Mucosa of gallbladder (tissue), 1 donor: ENCODE measurements around the gene PLA2R1. TPM values are rescaled to one million over a fixed set of nuclear protein-coding genes. Genes with fewer than 3 reads are reported as not detected.

ENCODE experiments used
- DNase-seq: peaks from one replicate; pipeline ENCODE4 v3.0.0-alpha.2; 2020; ENCODE audit warnings: low spot score
- total RNA-seq: library from RNA; stranded (reverse); gene quantifications from one replicate; pipeline ENCODE4 v1.2.1, GENCODE V29; 2021
- donor health status: DM: no; HTN: no; CAD: no.

PLA2R1 gene
- total RNA-seq, 1 donor from 2014 or later = 45.0 TPM

- DNase-seq = no peak
Measured at GRCh38 chr2:160033732-160034392, 28.6 kb downstream of the PLA2R1 start.

DNA sequence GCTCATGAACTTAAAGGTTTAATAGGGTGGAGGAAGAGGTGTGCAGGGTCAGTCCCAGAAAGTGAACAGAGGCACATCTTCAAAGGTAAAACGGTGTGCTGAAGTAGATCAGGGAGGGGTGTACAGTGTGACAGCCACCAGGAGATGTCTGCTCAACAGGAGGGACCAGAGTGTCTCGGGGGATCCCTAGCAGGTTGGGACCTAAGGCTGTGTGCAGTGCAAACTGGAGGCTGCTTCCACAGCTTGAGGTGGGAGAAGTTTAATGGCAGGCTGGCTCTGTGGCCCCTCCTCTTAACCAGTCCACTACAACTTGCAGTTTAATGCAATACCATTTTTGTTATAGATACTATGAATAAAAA, 33.2 kb downstream of the PLA2R1 start:
- no peak for DNase-seq

- DNase-seq = no peak
Measured at GRCh38 chr2:160028431-160029269, 33.8 kb downstream of the PLA2R1 start.

GRCh38 chr2:160022162-160022561, 40.3 kb downstream of the PLA2R1 start:
- no peak for DNase-seq

GRCh38 chr2:160019374-160020090, 42.9 kb downstream of the PLA2R1 start:
- DNase-seq = no peak

- DNase-seq = no peak
Measured at GRCh38 chr2:160015746-160016145, 46.7 kb downstream of the PLA2R1 start.

GRCh38 chr2:160014227-160014626, 48.2 kb downstream of the PLA2R1 start:
- no peak for DNase-seq

DNA sequence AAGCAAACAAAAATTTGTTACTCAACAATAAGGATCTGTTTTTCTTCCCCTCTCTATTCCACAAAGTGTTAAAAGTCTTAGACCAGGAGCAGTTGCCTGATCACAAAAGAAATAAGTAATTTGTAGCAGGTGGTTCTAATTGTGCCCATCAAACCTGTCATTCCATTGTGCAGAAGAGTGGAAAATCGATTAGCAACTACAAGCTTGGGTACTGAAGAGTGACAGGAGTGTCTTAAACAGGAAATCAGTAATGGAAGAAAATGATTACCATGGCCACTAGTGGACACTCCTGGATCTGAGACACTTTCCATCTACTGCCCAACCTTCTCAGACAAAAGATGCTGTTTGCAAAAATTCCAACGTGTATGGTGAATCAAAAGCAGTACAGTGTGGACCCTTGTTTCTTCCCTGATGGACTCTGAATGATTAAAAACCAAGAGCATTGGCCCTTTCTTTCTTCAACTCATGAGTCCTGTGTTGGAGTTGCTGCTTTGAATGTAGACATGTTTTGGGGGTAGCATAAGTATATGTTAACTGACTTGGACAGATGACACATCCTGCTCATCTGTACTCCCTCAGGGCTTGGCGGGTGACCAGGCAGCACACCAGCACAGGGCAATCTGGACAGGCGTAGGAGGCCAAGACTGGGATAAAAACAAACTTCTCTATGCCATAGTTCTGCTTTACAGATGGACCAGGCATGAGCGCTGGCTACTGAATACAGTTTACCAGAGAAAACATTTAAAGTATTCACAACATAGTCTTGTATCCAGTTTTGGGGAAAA, 51.9 kb downstream of the PLA2R1 start:
- DNase-seq = no peak

DNA sequence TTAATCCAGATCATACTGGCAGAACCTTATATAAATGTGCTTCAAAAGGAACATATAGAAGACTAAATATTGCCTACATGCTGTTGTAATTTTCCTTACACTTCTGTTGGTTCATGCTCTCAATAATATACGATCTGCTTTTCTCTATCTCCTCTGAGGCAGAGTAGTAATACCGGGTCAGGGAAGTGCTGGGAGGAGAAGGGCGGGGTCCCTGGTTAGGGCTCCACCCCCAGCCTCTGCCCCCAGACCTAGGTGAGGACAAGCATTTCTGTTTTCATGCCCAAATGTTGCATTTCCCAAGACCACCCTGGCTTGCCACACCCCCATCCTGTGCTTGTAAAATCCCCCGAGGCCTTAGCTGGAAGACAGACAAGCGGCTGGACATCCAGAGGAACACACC, 55.3 kb downstream of the PLA2R1 start:
- DNase-seq = no peak

GRCh38 chr2:160006475-160006874, 55.9 kb downstream of the PLA2R1 start:
- DNase-seq = no peak

DNA sequence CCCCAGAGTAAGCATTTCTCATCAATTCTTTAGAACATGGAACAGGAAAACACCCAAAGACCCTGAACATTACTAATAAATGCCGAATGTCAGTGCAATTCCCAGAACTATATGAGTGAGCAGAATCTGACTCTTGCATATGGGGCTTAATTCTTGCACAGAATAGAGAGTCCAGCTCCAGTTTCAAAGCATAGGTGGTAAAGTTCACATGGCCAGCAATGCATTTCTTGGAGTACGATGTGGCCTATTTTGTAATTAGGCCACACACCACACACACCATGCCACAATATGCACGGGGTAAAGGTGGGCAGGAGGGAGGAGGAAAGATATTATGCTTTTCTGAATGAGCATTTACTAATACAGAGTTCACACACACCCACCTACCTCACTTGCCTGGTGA, 56.5 kb downstream of the PLA2R1 start:
- no peak for DNase-seq

- DNase-seq = no peak
Measured at GRCh38 chr2:160005476-160005875, 56.9 kb downstream of the PLA2R1 start.

- no peak for DNase-seq
Measured at GRCh38 chr2:159998961-159999360, 63.5 kb downstream of the PLA2R1 start.

DNA sequence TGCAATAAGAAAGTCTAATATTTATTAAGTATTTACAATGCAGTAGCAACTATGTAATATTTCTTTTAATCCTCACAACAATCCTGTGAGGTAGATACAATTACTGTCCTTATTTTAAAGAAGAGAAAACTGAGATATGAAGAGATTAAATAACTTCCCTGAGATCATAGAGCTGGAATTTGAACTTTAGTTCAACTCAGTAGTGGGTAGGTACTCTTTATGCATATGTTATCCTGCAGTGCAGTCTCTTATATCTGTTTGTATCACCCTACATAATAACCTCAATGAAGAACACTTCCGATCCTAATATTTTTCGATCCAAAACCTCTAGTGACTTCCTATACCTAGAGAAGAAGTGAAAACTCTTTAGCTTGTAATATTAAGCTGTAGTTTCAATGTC, 64.2 kb downstream of the PLA2R1 start:
- DNase-seq = no peak

GRCh38 chr2:159996792-159997546, 65.4 kb downstream of the PLA2R1 start:
- no peak for DNase-seq

DNA sequence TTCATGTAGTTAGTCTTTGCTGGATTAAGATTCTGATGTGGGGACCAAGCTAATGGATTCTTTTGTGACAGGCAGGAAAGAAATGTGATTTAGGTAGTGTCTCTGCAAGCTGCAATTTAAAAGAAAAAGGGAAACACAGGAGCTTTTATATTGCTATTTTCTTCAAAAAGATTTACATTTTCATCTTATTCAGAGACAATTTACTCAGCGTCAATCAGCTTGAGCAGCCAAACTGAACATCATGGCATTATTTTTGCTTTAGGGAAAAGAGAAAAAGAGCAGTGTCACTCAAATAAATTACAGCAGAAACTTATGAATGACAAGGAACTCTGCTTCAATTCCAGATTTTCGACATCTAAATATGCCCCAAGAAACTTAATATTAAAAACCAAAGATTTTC, 67.4 kb downstream of the PLA2R1 start:
- no peak for DNase-seq

- no peak for DNase-seq
Measured at GRCh38 chr2:159989249-159989648, 73.2 kb downstream of the PLA2R1 start.

DNA sequence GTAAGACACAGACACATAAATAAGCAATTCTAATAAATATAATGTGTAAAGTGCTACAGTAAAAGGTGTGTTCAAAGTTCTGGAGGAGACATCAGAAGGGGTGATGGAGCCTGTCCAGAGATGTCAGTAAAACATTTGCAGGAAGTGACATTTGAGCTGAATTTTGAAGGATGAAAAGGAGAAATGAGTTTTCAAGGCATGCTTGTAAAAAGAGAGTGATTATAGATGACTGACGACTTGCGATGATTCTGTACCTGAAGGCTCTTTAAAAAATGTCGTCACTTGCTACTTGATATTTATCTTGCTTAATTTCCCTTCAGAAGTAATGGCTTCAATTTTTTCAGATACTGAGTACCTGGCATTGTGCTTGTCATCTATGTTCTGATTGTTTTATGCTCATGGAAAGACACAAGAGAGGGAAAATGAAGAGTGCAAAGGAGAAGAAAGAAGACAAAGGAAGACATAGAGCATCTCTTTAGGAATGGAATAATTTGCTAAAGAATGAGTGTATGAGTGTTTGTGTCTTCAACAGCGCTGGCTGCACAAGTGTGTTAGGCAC, 73.9 kb downstream of the PLA2R1 start:
- DNase-seq = no peak

DNA sequence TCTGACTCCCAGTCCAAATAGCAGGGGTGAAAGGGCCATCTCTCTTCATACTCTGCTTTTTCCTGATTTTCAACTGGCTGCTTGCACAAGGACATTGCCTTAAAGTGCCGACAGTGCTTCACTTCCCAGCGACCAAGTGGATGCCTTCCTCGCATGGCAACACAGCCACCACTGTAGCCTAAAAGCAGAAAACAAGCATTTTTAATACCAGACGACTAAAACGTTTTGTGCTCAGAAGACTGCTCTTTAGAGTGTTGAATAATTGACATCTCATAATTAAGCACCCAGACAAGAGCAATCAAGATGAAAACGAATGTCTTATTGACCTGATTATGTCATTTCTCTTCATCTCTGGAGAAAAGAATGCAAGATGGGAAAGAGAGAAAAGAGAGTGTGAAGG, 75.2 kb downstream of the PLA2R1 start:
- DNase-seq = no peak

DNA sequence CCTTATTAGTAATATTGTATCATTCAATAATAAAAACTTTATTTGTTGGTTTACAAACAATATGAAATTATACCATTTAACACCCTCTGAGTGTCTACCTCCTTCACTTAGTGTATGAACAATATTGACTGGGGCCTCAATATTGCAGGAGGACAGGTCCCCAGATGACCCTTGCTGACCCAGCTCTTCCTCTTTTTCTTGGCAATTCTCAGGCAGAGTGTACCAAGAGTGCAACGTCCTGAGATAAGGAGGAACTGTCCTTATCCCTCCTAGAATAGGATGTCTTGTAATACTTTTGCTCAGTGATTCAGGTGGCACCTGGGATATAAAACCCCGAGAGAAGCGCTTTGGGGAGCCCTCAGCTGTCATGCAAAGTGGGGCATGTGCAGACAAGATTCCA, 76.8 kb downstream of the PLA2R1 start:
- DNase-seq = no peak

DNA sequence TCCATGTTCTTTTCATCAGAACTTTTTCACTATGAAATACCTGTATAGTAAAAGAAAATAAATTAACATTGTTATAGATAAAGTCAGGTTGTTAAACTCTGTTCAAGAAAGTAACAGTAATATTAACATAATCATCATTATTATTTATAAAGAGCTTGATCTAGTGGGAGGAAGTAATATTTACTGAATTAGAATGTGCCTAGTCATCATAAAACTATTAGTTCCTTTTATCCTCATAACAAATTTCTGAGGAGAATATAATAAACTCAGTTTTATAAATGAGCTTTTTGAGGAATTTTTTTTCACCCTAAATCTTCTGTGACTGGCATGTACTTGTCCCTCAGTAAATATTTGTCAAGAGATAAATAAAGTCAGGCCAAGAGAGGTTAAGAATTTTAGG, 78.4 kb downstream of the PLA2R1 start:
- DNase-seq = no peak
